ENCODE results near the gene ACBD5.
"Not testable (repeated sequence)": the region's sequence is repeated elsewhere in the genome, so short reads cannot be mapped to it uniquely, and the experiment has no call there.

The ACBD5 gene

GRCh38 chr10:27241010-27241651 is 534 bp upstream of the ACBD5 start:
- DNase-seq: no peak

DNA sequence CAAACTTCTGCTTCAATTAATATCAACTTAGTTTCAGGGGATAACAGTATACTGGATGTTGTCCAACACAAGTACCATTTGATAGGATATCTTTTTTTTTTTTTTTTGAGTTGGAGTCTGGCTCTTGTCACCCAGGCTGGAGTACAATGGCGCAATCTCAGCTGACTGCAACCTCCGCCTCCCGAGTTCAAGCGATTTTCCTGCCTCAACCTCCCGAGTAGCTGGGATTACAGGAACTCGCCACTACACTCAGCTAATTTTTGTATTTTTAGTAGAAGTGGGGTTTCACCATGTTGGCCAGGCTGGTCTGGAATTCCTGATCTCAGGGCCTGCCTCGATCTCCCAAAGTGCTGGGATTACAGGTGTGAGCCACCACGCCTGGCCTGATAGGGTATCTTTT is 3.1 kb downstream of the ACBD5 start:
- DNase-seq: not testable (repeated sequence)

- DNase-seq: not testable (repeated sequence)
Measured at GRCh38 chr10:27236589-27237128, 3.9 kb downstream of the ACBD5 start.

DNA sequence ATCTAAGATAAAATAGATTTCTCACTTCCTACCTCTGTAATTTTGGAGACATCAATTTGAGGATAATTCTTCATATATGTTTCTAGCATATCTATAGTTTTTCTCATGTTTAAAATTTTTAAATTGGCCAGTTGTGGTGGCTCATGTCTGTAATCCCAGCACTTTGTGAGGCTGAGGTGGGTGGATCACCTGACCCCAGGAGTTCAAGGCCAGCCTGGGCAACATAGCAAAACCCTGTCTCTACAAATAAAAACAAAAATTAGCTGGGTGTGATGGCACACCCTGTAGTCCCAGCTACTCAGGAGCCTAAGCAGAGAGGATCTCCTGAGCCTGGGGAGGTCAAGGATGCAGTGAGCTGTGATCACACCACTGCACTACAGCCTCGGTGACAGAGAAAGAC is 4.9 kb downstream of the ACBD5 start:
- DNase-seq: no peak

- DNase-seq: no peak
Measured at GRCh38 chr10:27230022-27230421, 10.6 kb downstream of the ACBD5 start.

- DNase-seq: no peak
Measured at GRCh38 chr10:27225642-27226257, 14.8 kb downstream of the ACBD5 start.

DNA sequence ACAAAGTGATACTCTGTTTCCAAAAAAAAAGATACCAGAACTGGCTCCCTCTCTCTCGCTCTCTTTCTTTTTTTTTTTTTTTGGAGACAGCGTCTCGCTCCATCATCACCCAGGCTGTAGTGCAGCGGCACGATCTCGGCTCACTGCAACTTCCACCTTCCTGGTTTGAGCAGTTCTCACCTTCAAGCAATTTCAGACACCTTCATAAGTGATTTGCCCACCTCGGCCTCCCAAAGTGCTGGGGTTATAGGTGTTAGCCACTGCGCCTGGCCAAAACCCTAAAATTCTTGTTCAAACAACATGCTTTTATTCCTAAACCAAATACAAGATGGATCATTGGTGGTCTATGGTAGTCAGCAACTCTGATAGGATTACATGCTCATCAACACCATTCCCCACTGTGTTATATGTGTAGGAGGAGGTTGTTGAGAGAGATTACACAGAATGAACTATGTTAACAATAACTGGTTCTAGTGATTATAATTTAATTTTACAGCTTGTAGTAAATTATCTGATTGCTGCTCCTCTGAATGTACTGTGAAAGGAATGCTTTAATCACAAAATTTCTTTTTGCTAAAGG is 15.5 kb downstream of the ACBD5 start:
- no peak for DNase-seq

- no peak for DNase-seq
Measured at GRCh38 chr10:27223964-27224363, 16.6 kb downstream of the ACBD5 start.

GRCh38 chr10:27207350-27207749 is 33.2 kb downstream of the ACBD5 start:
- DNase-seq: no peak

- no peak for DNase-seq
Measured at GRCh38 chr10:27203806-27204205, 36.8 kb downstream of the ACBD5 start.

DNA sequence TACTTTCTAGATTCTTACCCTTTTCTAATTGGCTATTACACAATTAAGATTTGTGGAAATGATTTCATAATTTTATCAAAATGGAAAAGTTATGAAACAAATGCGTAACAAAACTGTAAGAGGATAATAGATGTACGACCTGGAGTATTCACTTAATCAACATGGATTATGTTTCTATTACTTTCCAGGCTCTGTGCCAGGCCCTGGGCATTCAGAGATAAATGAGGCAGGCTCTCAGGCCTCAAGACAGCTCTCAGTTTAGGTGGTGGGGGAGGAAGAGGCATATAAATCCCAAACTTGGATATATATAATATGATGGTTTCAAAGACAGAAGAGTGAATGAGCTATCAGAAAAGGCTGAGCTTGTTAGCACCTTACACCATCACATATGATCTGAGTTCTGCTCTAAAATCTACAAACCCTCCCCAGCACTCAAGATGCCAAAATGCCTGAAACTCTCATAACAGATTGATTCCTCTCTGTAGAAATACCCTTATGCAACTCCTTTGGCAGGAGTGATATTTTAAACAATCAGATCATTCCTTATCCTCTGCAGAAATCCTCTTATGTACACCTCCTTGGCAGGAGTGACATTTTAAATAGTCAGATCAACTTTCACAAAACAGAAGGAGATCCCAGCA is 42.5 kb downstream of the ACBD5 start:
- no peak for DNase-seq

DNA sequence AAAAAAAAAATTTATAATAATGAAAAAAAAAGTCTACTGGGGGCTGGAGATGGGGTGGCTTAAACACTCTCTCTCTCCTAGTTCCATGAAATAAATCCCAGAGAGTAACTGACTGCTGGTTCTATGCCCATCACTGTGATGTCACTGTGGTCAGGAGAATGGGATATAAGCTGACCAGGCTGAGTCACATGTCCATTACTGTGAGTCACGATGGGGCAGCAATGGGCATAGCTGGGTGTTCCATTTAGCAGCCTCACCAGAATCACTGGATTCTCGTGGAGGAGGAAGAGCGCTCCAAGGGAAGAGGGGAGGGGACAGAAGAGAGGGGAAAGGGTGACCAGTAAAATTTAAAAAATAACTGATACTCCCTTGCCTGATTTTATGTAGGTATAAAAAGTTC is 48.3 kb downstream of the ACBD5 start:
- no peak for DNase-seq

DNA sequence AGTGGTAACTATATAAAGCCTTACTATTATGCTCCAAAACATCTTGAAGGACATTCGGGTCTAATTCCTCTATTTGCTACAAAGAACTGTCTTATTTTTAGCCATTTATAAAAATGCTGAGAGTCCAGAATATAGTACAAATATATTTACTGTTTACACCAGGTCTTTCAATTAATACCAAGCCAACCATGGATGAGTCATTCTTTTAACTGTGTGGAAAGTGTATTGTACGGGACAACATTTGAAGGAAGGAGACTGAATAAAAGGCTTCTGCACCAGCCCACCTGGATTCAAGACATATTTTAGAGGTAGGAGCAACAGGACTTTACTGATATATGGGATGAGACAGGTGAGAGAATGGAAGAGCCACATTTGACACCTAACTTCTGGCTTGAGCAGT is 50.1 kb downstream of the ACBD5 start:
- no peak for DNase-seq

GRCh38 chr10:27188897-27189296 is 51.7 kb downstream of the ACBD5 start:
- no peak for DNase-seq

GRCh38 chr10:27188259-27188658 is 52.3 kb downstream of the ACBD5 start:
- no peak for DNase-seq

- DNase-seq: no peak
Measured at GRCh38 chr10:27169849-27170248, 70.7 kb downstream of the ACBD5 start.

GRCh38 chr10:27158421-27158820 is 82.2 kb downstream of the ACBD5 start:
- DNase-seq: no peak

GRCh38 chr10:27157150-27157549 is 83.4 kb downstream of the ACBD5 start:
- no peak for DNase-seq

DNA sequence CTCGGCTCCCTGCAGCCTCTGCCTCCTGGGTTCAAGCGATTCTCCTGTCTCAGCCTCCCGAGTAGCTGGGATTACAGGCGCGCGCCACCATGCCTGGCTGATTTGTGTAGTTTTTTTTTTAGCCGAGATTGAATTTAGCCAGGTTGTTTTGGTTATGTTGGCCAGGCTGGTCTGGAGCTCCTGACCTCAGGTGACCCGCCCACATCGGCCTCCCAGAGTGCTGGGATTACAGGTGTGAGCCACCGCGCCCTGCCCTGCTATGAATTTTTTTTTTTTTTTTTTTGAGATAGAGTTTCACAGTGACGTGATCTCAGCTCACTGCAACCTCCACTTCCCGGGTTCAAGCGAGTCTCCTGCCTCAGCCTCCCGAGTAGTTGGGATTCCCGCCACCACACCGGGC is 84.0 kb downstream of the ACBD5 start:
- not testable (repeated sequence) for DNase-seq

GRCh38 chr10:27155066-27155754 is 85.4 kb downstream of the ACBD5 start, which contains the start of gene MASTL:
Gene MASTL (plus strand): TSS chr10:27155352. CDS start chr10:27155427, 75 bp downstream.
- peak; percentile 6 to 35 for DNase-seq

- no peak for DNase-seq
Measured at GRCh38 chr10:27153845-27154193, 86.8 kb downstream of the ACBD5 start.

- DNase-seq: no peak
Measured at GRCh38 chr10:27153329-27153728, 87.3 kb downstream of the ACBD5 start.

DNA sequence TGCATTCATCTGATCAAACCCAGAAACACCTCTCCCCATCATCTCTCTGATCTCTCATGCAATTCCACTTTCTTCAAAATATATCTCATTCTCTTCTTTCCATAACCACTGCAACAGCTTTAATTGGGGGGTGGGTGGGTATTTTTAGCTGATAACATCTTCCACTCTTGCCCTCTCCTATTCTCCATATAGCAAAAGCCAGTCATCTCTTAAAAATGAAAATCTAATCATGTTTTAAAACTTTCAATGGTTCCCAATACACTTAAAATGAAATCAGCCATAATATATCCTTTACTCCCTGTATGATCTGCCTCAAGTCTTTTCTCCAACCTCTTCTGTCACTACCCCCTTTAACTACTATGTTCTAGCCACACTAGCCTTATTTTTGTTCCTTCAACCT is 87.9 kb downstream of the ACBD5 start:
- no peak for DNase-seq

Measured in cerebellar nuclear complex (tissue), 1 donor.